WTC11 (cell line): ENCODE data around the gene KBTBD7. TPM values are rescaled to one million over a fixed set of nuclear protein-coding genes. Genes with fewer than 3 reads are reported as not detected.
A peak's percentile ranks its signal among the peaks of the same experiment; 100 is the strongest.

Experiments used
- ATAC-seq: fragments of 200-7000 bp; cut with Tn5 transposase; 2 replicates; pipeline ENCODE4 v1.10.0; 2021; ENCODE audit warnings: mild to moderate bottlenecking, moderate library complexity
- CTCF ChIA-PET: fragments of 300-600 bp; sonication (Branson Sonifier 250); formaldehyde crosslinking; loops from one replicate; lab custom pipeline; 2021; ENCODE audit warnings: antibody characterized with exemption; lab: Charles Lee
- POLR2A ChIA-PET: fragments of 350-600 bp; sonication (Branson Sonifier 250); formaldehyde crosslinking; loops from one replicate; lab custom pipeline; 2021; ENCODE audit warnings: antibody characterized with exemption; lab: Charles Lee
- DNase-seq: peaks from one replicate; pipeline ENCODE4 v3.0.0; 2021; ENCODE audit warnings: low spot score
- H3K27ac Mint-ChIP-seq: 2 replicates; pipeline ENCODE4 v1.8.0; 2021; ENCODE audit warnings: mixed read lengths
- H3K27me3 Mint-ChIP-seq: 2 replicates; pipeline ENCODE4 v1.8.0; 2021; ENCODE audit warnings: low read depth, mild to moderate bottlenecking, moderate library complexity, mixed read lengths
- H3K36me3 Mint-ChIP-seq: 2 replicates; pipeline ENCODE4 v1.8.0; 2021; ENCODE audit warnings: mixed read lengths
- H3K4me1 Mint-ChIP-seq: 2 replicates; pipeline ENCODE4 v1.8.0; 2022; ENCODE audit warnings: mixed read lengths
- H3K4me3 Mint-ChIP-seq: 2 replicates; pipeline ENCODE4 v1.8.0; 2021; ENCODE audit warnings: mild to moderate bottlenecking, moderate library complexity, mixed read lengths
- H3K9me3 Mint-ChIP-seq: 2 replicates; pipeline ENCODE4 v1.8.0; 2021; ENCODE audit warnings: mixed read lengths
- E2F5 ChIP-seq: sonication (generic); formaldehyde crosslinking; IDR thresholded peaks from 2 replicates; pipeline ENCODE4 v1.8.1; 2022; ENCODE audit warnings: mild to moderate bottlenecking, moderate library complexity, missing genetic modification reagents
- FOXK1 ChIP-seq: sonication (generic); formaldehyde crosslinking; IDR thresholded peaks from 2 replicates; pipeline ENCODE4 v1.8.0; 2022; ENCODE audit warnings: mild to moderate bottlenecking, moderate library complexity, missing genetic modification reagents
- FOXP1 ChIP-seq: sonication (generic); formaldehyde crosslinking; IDR thresholded peaks from 2 replicates; pipeline ENCODE4 v1.8.0; 2022; ENCODE audit warnings: missing genetic modification reagents, mild to moderate bottlenecking, moderate library complexity, borderline replicate concordance
- GRHL2 ChIP-seq: fragments of 250-450 bp; sonication (Bioruptor Pico); IDR thresholded peaks from 2 replicates; pipeline ENCODE4 v1.8.0; 2022; ENCODE audit warnings: mild to moderate bottlenecking, moderate library complexity; ENCODE audit not compliant: insufficient replicate concordance, severe bottlenecking
- MYBL2 ChIP-seq: sonication (generic); formaldehyde crosslinking; IDR thresholded peaks from 2 replicates; pipeline ENCODE4 v1.8.1; 2023; ENCODE audit warnings: mild to moderate bottlenecking, moderate library complexity, missing genetic modification reagents
- NFATC4 ChIP-seq: fragments of 250-450 bp; sonication (Bioruptor Pico); IDR thresholded peaks from 2 replicates; pipeline ENCODE4 v1.9.0; 2021; ENCODE audit warnings: mild to moderate bottlenecking
- NR2C2 ChIP-seq: sonication (generic); formaldehyde crosslinking; IDR thresholded peaks from 2 replicates; pipeline ENCODE4 v1.8.0; 2022; ENCODE audit warnings: mild to moderate bottlenecking, missing genetic modification reagents
- ZNF138 ChIP-seq: sonication (generic); formaldehyde crosslinking; conservative IDR thresholded peaks from 2 replicates; pipeline ENCODE4 v1.8.1; 2022; ENCODE audit warnings: mild to moderate bottlenecking, moderate library complexity, missing genetic modification reagents
- ZNF219 ChIP-seq: sonication (generic); formaldehyde crosslinking; IDR thresholded peaks from 2 replicates; pipeline ENCODE4 v1.8.0; 2023; ENCODE audit warnings: missing genetic modification reagents, mild to moderate bottlenecking, borderline replicate concordance
- ZNF263 ChIP-seq: sonication (generic); formaldehyde crosslinking; IDR thresholded peaks from 2 replicates; pipeline ENCODE4 v1.8.1; 2022; ENCODE audit warnings: low read depth, mild to moderate bottlenecking, moderate library complexity, missing genetic modification reagents
- ZNF317 ChIP-seq: sonication (generic); formaldehyde crosslinking; IDR thresholded peaks from 2 replicates; pipeline ENCODE4 v1.8.1; 2023; ENCODE audit warnings: low read depth, mild to moderate bottlenecking, moderate library complexity, missing genetic modification reagents, borderline replicate concordance
- ZNF396 ChIP-seq: fragments of 250-450 bp; sonication (Bioruptor Pico); IDR thresholded peaks from 2 replicates; pipeline ENCODE4 v1.8.0; 2021; ENCODE audit warnings: mild to moderate bottlenecking, moderate library complexity, borderline replicate concordance
- total RNA-seq: library from RNA; stranded (reverse); gene quantifications from 3 replicates; pipeline ENCODE4 v1.2.3, GENCODE V29; 2021
- TF ChIP-seq, protein P1 (sequence below): sonication (generic); formaldehyde crosslinking; IDR thresholded peaks from 2 replicates; pipeline ENCODE4 v1.8.1; 2022; ENCODE audit warnings: low read depth, mild to moderate bottlenecking, moderate library complexity, missing genetic modification reagents, borderline replicate concordance
- TF ChIP-seq, protein P2 (sequence below): sonication (generic); formaldehyde crosslinking; IDR thresholded peaks from 2 replicates; pipeline ENCODE4 v1.8.0; 2022; ENCODE audit warnings: mild to moderate bottlenecking, missing genetic modification reagents
- TF ChIP-seq, protein P3 (sequence below): sonication (generic); formaldehyde crosslinking; IDR thresholded peaks from 2 replicates; pipeline ENCODE4 v1.8.1; 2023; ENCODE audit warnings: mild to moderate bottlenecking, missing genetic modification reagents

The KBTBD7 gene
- total RNA-seq, 1 experiment from 2014 or later, result 15.7 TPM

DNA sequence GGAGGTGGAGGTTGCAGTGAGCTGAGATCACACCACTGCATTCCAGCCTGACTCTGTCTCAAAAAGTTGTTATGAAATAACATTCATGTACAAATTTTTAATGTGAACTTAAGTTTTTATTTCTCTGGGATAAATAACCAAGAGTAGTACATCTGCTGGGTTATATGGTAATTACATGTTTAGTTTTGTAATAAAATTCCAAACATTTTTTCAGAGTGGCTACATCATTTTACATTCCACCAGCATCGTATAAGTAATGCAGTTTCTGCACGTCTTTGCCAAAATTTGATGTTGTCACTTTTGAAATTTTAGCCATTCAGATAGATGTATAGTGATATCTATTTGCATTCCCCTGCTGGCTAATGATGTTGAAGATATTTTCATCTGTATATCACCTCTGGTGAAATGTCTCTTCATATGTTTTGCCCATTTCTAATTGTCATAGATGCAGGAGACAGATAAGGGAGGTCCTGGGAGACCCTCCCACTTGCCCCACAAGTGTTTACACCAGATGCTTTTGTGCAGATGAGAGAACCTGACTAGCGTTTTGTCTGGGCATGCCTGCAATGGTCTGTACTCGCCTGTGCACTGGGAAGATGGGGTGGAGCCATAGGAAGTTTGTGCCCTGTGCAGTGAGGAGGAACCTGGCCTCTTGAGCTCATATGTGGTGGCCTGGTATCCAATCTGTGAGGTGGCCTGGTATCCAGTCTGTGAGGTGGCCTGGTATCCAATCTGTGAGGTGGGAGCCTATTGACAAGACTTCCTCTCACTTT, 49.0 kb downstream of the KBTBD7 start:
- DNase-seq (no peak), ATAC-seq (no peak)
- peaks cover 17% of the 10 kb centered on the region; the same call in 1 of the 2 replicates for H3K27me3 Mint-ChIP-seq
- H3K27ac Mint-ChIP-seq, result 0 out of 2 replicates have a peak overlapping the region, but pooled peaks have one; percentile 19
- H3K4me3 Mint-ChIP-seq, result no peak overlapping the region
- CTCF ChIA-PET, result no interaction called here
- peaks cover 54% of the 10 kb centered on the region for H3K9me3 Mint-ChIP-seq
- POLR2A ChIA-PET, result no interaction called here
- H3K36me3 Mint-ChIP-seq, result peaks cover 54% of the 10 kb centered on the region
- H3K4me1 Mint-ChIP-seq, result 0 out of 2 replicates have a peak, but pooled peaks cover 8% of the 10 kb centered on the region
- TF ChIP-seq, protein P1, sequence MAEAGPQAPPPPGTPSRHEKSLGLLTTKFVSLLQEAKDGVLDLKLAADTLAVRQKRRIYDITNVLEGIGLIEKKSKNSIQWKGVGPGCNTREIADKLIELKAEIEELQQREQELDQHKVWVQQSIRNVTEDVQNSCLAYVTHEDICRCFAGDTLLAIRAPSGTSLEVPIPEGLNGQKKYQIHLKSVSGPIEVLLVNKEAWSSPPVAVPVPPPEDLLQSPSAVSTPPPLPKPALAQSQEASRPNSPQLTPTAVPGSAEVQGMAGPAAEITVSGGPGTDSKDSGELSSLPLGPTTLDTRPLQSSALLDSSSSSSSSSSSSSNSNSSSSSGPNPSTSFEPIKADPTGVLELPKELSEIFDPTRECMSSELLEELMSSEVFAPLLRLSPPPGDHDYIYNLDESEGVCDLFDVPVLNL (CRISPR knock-in tag), result no peak
- no peak for TF ChIP-seq GRHL2 (CRISPR knock-in tag)
- no peak for TF ChIP-seq MYBL2 (CRISPR knock-in tag)
- no peak for TF ChIP-seq NFATC4 (CRISPR knock-in tag)
- no peak for TF ChIP-seq ZNF396 (CRISPR knock-in tag)
- no peak for TF ChIP-seq E2F5 (CRISPR knock-in tag)
- no peak for TF ChIP-seq ZNF219 (CRISPR knock-in tag)
- no peak for TF ChIP-seq ZNF317
- TF ChIP-seq, protein P2, sequence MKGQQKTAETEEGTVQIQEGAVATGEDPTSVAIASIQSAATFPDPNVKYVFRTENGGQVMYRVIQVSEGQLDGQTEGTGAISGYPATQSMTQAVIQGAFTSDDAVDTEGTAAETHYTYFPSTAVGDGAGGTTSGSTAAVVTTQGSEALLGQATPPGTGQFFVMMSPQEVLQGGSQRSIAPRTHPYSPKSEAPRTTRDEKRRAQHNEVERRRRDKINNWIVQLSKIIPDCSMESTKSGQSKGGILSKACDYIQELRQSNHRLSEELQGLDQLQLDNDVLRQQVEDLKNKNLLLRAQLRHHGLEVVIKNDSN (CRISPR knock-in tag), result no peak
- no peak for TF ChIP-seq ZNF138 (CRISPR knock-in tag)
- TF ChIP-seq, protein P3, sequence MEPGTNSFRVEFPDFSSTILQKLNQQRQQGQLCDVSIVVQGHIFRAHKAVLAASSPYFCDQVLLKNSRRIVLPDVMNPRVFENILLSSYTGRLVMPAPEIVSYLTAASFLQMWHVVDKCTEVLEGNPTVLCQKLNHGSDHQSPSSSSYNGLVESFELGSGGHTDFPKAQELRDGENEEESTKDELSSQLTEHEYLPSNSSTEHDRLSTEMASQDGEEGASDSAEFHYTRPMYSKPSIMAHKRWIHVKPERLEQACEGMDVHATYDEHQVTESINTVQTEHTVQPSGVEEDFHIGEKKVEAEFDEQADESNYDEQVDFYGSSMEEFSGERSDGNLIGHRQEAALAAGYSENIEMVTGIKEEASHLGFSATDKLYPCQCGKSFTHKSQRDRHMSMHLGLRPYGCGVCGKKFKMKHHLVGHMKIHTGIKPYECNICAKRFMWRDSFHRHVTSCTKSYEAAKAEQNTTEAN, result no peak
- no peak for TF ChIP-seq ZNF263 (CRISPR knock-in tag)

DNA sequence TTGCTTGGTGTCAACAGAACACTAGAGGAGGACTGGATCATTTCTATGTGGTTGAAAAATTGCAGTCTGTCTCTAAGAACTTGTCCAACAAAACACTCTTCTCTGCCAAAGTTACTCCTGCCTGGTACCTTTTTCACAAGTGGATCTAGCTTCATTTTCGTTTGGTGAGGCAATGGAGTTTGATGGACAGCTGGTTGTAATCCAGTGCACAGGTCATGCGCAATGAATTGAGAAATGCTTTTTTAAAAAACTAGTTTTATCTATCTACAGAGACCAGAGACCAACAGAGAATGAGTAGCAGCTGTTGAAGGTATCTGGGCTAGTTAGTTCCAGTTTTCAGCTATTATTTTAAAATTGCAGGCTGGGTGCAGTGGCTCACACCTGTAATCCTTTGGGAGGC, 49.8 kb downstream of the KBTBD7 start:
- ChIA-PET POLR2A (no interaction called here), CTCF (no interaction called here)
- DNase-seq (no peak), ATAC-seq (no peak)
- H3K36me3 Mint-ChIP-seq, result peaks cover 47% of the 10 kb centered on the region
- H3K27me3 Mint-ChIP-seq, result peaks cover 9% of the 10 kb centered on the region; the same call in 1 of the 2 replicates
- 0 out of 2 replicates have a peak, but pooled peaks cover 8% of the 10 kb centered on the region for H3K4me1 Mint-ChIP-seq
- H3K9me3 Mint-ChIP-seq, result peaks cover 46% of the 10 kb centered on the region
- H3K27ac Mint-ChIP-seq, result no peak overlapping the region
- H3K4me3 Mint-ChIP-seq, result no peak overlapping the region
- no peak for TF ChIP-seq NR2C2 (CRISPR knock-in tag)
- TF ChIP-seq FOXK1 (CRISPR knock-in tag), result no peak
- no peak for TF ChIP-seq FOXP1 (CRISPR knock-in tag)

Other genes with a start within 250 kb of the KBTBD7 start
- 17.4 to 19.3 TPM (median 18.7 TPM) in 3 replicates for gene ELF1, start 175.3 kb downstream of the KBTBD7 start, total RNA-seq
- 9.6 to 10.5 TPM (median 10.2 TPM) in 3 replicates for gene WBP4, start 133.1 kb downstream of the KBTBD7 start, total RNA-seq
- 9.2 to 10.3 TPM (median 10.2 TPM) in 3 replicates for gene KBTBD6, start 61.8 kb downstream of the KBTBD7 start, total RNA-seq
- gene MTRF1, start 69.0 kb upstream of the KBTBD7 start, total RNA-seq, result 12.9 to 16.2 TPM (median 14.9 TPM) in 3 replicates
- gene NAA16, start 116.7 kb upstream of the KBTBD7 start, total RNA-seq, result 30.5 to 32.5 TPM (median 32.4 TPM) in 3 replicates